HG03108 (cell line): ENCODE measurements around the gene UBE2V1.
"Not testable (repeated sequence)": the region's sequence is repeated elsewhere in the genome, so short reads cannot be mapped to it uniquely, and the experiment has no call there.

Experiments
- ATAC-seq: cut with Tn5 transposase; IDR thresholded peaks from one replicate; pipeline ENCODE4 v1.9.1; 2021; ENCODE audit warnings: moderate library complexity; ENCODE audit not compliant: unreplicated experiment

UBE2V1 gene

GRCh38 chr20:50097843-50098242 lies 15.1 kb downstream of the UBE2V1 start:
- no peak for ATAC-seq

DNA sequence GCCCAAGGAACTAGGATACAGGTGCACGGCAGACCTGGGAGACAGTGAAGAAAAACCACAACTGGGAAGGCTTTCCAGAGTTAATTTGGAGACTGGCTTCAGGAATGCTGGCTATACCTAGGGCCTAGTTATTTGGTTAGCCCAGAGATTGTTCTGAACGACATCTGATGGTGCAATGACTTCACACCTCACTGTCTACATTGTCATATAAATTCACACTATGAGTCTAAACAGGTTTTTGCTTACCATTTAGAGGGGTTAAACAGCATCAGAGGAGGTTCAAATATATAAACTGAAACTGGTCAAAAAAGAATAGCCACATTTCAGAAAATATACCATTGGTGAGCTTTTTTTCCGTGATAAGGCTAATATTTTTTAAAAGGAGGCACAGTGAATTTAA lies 16.7 kb downstream of the UBE2V1 start:
- no peak for ATAC-seq

- no peak for ATAC-seq
Observed at GRCh38 chr20:50095476-50096078, 17.4 kb downstream of the UBE2V1 start.

DNA sequence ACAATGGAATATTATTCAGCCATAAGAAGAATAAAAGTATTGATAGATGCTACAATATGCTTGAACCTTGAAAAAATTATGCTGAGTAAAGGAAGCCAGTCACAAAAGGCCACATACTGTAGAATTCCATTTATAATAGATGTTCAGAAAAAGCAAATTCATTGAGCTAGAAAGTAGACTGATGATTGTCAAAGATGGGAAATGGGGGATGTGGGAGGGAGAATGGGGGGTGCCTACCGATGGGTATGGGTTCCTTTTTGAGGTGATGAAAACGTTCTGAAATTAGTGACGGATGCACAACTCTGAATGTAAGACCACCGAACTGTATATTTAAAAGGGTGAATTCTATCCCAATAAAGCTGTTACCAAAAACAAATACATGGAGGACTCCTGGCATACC lies 18.4 kb downstream of the UBE2V1 start:
- no peak for ATAC-seq

- ATAC-seq: no peak
Observed at GRCh38 chr20:50093240-50093639, 19.7 kb downstream of the UBE2V1 start.

GRCh38 chr20:50092436-50092835 lies 20.5 kb downstream of the UBE2V1 start:
- no peak for ATAC-seq

GRCh38 chr20:50089787-50090177 lies 23.2 kb downstream of the UBE2V1 start:
- no peak for ATAC-seq

GRCh38 chr20:50089140-50089786 lies 23.7 kb downstream of the UBE2V1 start:
- ATAC-seq: no peak

GRCh38 chr20:50088022-50088421 lies 24.9 kb downstream of the UBE2V1 start:
- ATAC-seq: no peak

DNA sequence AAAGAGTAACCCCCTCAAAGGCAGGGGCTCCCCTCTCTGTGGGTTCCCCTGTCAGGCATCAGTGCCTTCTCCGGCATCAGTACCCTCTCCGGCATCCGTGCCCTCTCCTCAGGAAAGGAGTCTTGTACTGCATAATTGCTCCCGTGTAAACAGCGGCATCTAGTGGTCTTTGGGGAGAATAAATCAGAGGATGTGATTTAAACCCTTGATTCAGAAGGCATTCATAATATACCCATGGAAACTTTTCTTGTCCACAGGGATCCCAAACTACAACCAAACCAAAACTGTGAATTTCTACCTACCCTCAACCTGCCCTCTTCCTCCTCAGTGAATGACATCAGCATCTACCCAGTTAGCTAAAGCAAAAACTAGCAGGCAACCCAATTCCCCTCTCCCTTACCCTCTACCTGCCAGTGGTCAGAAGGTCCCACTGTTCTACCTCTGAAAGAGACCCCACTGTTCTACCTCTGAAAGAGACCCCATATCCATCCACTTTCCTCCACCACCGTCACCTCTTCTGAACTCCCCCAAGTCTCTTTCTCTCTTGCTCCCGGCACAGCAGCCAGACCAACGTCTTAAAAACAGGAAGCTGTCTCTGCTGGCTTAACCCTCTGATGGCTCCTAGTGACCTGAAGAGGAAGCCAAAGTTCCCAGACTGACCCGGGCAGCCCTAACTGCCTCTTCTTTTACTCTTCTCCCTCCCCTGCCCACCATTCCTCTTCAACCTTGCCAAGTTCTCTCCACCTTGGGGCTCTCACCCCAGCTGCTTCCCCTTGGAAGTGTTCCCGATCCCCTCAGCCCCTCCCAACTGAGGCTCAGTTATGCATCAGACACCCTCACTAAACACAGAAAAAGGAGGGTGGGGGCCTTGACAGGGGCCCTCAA lies 27.2 kb downstream of the UBE2V1 start:
- no peak for ATAC-seq

DNA sequence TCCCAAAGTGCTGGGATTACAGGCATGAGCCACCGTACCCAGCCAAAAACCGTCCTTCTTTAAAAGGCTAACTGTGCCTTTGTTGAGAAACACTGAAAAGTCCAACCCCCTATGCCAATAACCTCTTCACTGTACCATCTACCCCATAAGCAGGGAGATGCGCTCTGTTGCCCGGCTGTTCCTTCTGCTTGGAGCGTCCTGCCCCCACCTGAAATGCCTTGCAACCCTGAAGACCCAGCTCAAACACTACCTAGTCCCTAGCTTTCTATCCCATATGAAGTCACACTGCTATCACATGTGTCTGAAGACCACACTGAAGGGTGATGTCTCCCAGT lies 27.8 kb downstream of the UBE2V1 start:
- no peak for ATAC-seq

- no peak for ATAC-seq
Observed at GRCh38 chr20:50083034-50083433, 29.9 kb downstream of the UBE2V1 start.

GRCh38 chr20:50082056-50082455 lies 30.9 kb downstream of the UBE2V1 start:
- not testable (repeated sequence) for ATAC-seq

GRCh38 chr20:50077818-50078601 lies 34.9 kb downstream of the UBE2V1 start:
- ATAC-seq: no peak

DNA sequence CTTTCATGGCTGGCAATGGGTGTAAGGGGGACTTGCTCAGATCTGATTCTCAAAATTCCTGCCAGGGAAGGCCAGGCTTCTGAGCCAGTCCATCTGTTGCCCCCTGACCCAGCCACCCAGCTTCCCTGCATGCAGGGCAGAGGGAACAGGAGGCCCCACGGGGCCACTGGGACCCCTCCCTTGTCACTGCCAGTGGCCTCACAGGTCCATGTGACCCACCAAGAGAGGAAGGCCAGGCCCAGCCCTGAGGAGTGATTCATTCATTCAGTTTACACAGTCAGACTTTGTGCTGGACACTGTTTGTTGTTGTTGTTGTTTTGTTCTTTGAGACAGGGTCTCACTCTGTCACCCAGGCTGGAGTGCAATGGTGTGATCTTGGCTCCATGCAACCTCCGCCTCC lies 39.5 kb downstream of the UBE2V1 start:
- ATAC-seq: no peak

- ATAC-seq: peak; percentile 80
Observed at GRCh38 chr20:50071039-50071888, 41.7 kb downstream of the UBE2V1 start.

DNA sequence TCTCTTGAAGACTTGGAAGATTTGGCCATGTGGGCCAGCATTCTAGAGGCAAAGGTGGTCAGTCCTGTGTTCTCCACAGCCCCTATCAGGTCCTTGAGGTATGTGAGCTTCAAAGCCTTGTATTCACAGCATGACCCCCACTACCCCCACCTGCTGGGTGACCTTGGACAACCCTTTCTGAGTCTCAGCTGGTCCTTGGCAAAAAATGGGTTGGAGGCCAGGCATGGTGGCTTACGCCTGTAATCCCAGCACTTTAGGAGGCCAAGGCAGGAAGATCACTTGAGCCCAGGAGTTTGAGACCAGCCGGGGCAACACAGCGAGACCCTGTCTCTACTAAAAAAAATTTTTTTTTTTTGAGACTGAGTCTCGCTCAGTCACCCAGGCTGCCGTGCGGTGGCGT lies 42.6 kb downstream of the UBE2V1 start:
- no peak for ATAC-seq

GRCh38 chr20:50068041-50068651 lies 44.8 kb downstream of the UBE2V1 start:
- ATAC-seq: no peak

GRCh38 chr20:50067461-50067860 lies 45.5 kb downstream of the UBE2V1 start:
- no peak for ATAC-seq

DNA sequence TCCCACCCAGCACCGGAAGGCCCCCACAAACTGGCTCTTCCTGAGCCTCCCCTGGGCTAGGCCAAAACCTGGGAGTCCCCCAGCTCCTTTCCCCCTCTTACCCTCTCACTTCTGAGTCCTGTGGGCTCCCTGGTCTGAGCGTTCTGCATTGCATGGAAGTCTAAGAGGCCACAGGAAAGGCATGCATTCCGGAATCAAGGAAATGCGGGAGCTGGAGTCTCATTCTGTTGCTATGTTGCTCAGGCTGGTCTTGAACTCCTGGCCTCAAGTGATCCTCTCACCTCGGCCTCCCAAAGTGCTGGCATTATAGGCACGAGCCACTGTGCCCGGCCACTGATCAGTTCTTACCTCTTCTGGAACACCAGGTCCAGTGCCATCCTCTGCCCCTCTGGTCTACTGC lies 45.9 kb downstream of the UBE2V1 start:
- ATAC-seq: no peak
